ENCODE data around the gene OSCP1. TPM values are rescaled to one million over a fixed set of nuclear protein-coding genes. Genes with fewer than 3 reads are reported as not detected.

OSCP1 gene
- total and polyA plus RNA-seq, 2 donors (not counting 3 experiments of a cell fraction or from before 2014, with no cell fraction given) = 4.6 to 8.3 TPM

- POLR2A ChIA-PET = no interaction called here
- intact Hi-C loops (cut with micrococcal nuclease) = no loop called here
Measured at GRCh38 chr1:36447450-36447849, 2.8 kb downstream of the OSCP1 start.

More at GRCh38 chr1:36447450-36447849, 2.8 kb downstream of the OSCP1 start:
- Histone ChIP-seq H3K9ac (replicated peaks; ENCODE audit: extremely low read depth, insufficient read depth, low read length) (no peak overlapping the region), H3K27ac (ENCODE audit: insufficient read depth, low read depth, low read length) (no peak overlapping the region), H3K36me3 (ENCODE audit: control insufficient read depth in 2 of 2, extremely low read depth in 1 of 2, insufficient read depth in 2 of 2, low read length in 2 of 2) (no peaks in the 10 kb centered on the region), H3K9me1 (replicated peaks; ENCODE audit: control insufficient read depth, extremely low read depth, insufficient read depth, low read length) (no peaks in the 10 kb centered on the region), H2AFZ (ENCODE audit: low read depth, low read length) (no peak overlapping the region), H3K4me1 (ENCODE audit: control insufficient read depth, extremely low read depth, insufficient read depth, low read length) (peaks cover 4% of the 10 kb centered on the region), H3K9me3 (replicated peaks; ENCODE audit: control insufficient read depth, insufficient read depth, low read length) (no peaks in the 10 kb centered on the region), H4K20me1 (replicated peaks; ENCODE audit: control insufficient read depth, extremely low read depth, insufficient read depth, low read length) (no peaks in the 10 kb centered on the region), H3K27me3 (ENCODE audit: control insufficient read depth in 2 of 2, insufficient read depth in 2 of 2, low read length in 2 of 2) (no peaks in the 10 kb centered on the region), H3K79me2 (ENCODE audit: control insufficient read depth, insufficient read depth, low read length) (no peaks in the 10 kb centered on the region), H3K4me3 (replicated peaks in 1 of 3; ENCODE audit: insufficient read depth in 1 of 3, low read depth in 1 of 3, low read length in 3 of 3) (no peak overlapping the region), H3K4me2 (ENCODE audit: insufficient read depth, low read length) (no peak overlapping the region)
- dilution Hi-C loops (cut with MboI; ENCODE audit: extremely low pct_ligation_motif_present, low sequenced_read_pairs) = no loop called here
- no peak for FAIRE-seq
- no TSS peak for BruUV-seq (replicated peaks)
- CTCF ChIA-PET = no interaction called here
- TF ChIP-seq POLR2A (IDR thresholded peaks at IDR 0.05; ENCODE audit: low read depth, low read length) (no peak), CTCF (IDR thresholded peaks at IDR 0.05; ENCODE audit: extremely low read depth in 1 of 2, insufficient read depth in 1 of 2, low read depth in 1 of 2, low read length in 2 of 2) (no peak), GATA2 (IDR thresholded peaks at IDR 0.05; ENCODE audit: insufficient read depth, insufficient read length, low read depth, low read length) (no peak), POLR2AphosphoS5 (IDR thresholded peaks at IDR 0.05; ENCODE audit: insufficient read depth, low read depth, low read length) (no peak), EZH2 (IDR thresholded peaks at IDR 0.05; ENCODE audit: borderline replicate concordance, low read depth, low read length, severe bottlenecking) (no peak), MYC (IDR thresholded peaks at IDR 0.05; ENCODE audit: low read depth, low read length) (no peak), JUN (IDR thresholded peaks at IDR 0.05; ENCODE audit: borderline replicate concordance, insufficient read depth, insufficient read length, low read depth) (no peak), FOS (IDR thresholded peaks at IDR 0.05; ENCODE audit: borderline replicate concordance, insufficient read depth, low read length) (no peak)
- TF ChIP-seq, protein P1, sequence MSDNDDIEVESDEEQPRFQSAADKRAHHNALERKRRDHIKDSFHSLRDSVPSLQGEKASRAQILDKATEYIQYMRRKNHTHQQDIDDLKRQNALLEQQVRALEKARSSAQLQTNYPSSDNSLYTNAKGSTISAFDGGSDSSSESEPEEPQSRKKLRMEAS (IDR thresholded peaks at IDR 0.05; ENCODE audit: insufficient read depth, insufficient read length) = no peak
- DNase-seq (ENCODE audit: low read depth, low spot score) = no peak

All from endothelial cell of umbilical vein (primary cell).